Neural cell (in vitro differentiated cells): ENCODE measurements around the gene FCRLA.

Experiments used
- CTCF ChIP-seq: fragments of 450-650 bp; IDR thresholded peaks from 2 replicates; pipeline ENCODE4 v1.5.1; 2014; ENCODE audit warnings: antibody characterized with exemption, mild to moderate bottlenecking, moderate library complexity; ENCODE audit not compliant: poor library complexity, severe bottlenecking
- EP300 ChIP-seq: fragments of 450-650 bp; conservative IDR thresholded peaks from 2 replicates; pipeline ENCODE4 v1.6.1; 2014; ENCODE audit warnings: antibody characterized with exemption, mild to moderate bottlenecking, moderate library complexity; ENCODE audit not compliant: poor library complexity, severe bottlenecking
- EZH2 ChIP-seq: fragments of 200-600, 300-800 bp; shearing (Covaris generic), sonication (generic); IDR thresholded peaks from 2 replicates; pipeline ENCODE4 v1.6.1; 2014; ENCODE audit warnings: antibody characterized with exemption, low read length, borderline replicate concordance, mild to moderate bottlenecking; ENCODE audit not compliant: insufficient read depth, poor library complexity, severe bottlenecking
- MXI1 ChIP-seq: fragments of 450-650 bp; conservative IDR thresholded peaks from 2 replicates; pipeline ENCODE4 v1.6.1; 2014; ENCODE audit warnings: antibody characterized with exemption, mild to moderate bottlenecking; ENCODE audit not compliant: poor library complexity, severe bottlenecking
- POLR2AphosphoS5 ChIP-seq: IDR thresholded peaks from 2 replicates; pipeline ENCODE4 v1.6.1; 2012
- RAD21 ChIP-seq: fragments of 450-650 bp; conservative IDR thresholded peaks from 2 replicates; pipeline ENCODE4 v1.6.1; 2014; ENCODE audit warnings: antibody characterized with exemption, mild to moderate bottlenecking, moderate library complexity
- REST ChIP-seq: IDR thresholded peaks from 2 replicates; pipeline ENCODE4 v1.6.1; 2012; ENCODE audit warnings: borderline replicate concordance
- TAF1 ChIP-seq: IDR thresholded peaks from 2 replicates; pipeline ENCODE4 v1.6.1; 2012; ENCODE audit warnings: low read depth

- TF ChIP-seq EZH2 (no peak), REST (no peak), RAD21 (no peak), CTCF (no peak), POLR2AphosphoS5 (no peak), TAF1 (no peak), MXI1 (no peak), EP300 (no peak)
Observed at GRCh38 chr1:161730050-161730564, 23.1 kb downstream of the FCRLA start.
